ENCODE data around the gene KIFBP. TPM values are rescaled to one million over a fixed set of nuclear protein-coding genes. Genes with fewer than 3 reads are reported as not detected.

The KIFBP gene
- total RNA-seq, 1 donor, result 74.7 TPM

DNA sequence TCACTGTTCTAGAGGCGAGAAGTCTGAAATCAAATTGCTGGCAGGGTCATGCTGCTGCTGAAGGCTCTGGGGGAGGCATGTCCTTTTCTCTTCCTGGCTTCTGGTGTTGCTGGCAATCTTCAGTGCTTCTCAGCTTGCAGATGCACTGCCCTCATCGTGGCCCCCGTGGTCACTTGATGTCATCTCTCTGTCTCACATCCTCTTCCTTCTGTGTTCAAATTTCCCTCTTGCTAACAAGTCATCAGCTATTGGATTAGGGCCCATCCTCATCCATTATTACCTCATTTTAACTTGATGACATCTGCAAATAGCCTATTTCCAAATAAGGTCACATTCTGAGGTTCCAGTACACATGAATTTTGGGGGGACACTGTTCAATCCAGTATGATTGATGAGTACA lies 62.7 kb downstream of the KIFBP start:
- TF ChIP-seq, protein P1, sequence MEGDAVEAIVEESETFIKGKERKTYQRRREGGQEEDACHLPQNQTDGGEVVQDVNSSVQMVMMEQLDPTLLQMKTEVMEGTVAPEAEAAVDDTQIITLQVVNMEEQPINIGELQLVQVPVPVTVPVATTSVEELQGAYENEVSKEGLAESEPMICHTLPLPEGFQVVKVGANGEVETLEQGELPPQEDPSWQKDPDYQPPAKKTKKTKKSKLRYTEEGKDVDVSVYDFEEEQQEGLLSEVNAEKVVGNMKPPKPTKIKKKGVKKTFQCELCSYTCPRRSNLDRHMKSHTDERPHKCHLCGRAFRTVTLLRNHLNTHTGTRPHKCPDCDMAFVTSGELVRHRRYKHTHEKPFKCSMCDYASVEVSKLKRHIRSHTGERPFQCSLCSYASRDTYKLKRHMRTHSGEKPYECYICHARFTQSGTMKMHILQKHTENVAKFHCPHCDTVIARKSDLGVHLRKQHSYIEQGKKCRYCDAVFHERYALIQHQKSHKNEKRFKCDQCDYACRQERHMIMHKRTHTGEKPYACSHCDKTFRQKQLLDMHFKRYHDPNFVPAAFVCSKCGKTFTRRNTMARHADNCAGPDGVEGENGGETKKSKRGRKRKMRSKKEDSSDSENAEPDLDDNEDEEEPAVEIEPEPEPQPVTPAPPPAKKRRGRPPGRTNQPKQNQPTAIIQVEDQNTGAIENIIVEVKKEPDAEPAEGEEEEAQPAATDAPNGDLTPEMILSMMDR (IDR thresholded peaks at IDR 0.05; ENCODE audit: insufficient read depth, low read depth, low read length), result no peak
- no peak for DNase-seq (ENCODE audit: low read depth)
- no peak overlapping the region for H3K4me3 ChIP-seq (ENCODE audit: low read depth, low read length)

DNA sequence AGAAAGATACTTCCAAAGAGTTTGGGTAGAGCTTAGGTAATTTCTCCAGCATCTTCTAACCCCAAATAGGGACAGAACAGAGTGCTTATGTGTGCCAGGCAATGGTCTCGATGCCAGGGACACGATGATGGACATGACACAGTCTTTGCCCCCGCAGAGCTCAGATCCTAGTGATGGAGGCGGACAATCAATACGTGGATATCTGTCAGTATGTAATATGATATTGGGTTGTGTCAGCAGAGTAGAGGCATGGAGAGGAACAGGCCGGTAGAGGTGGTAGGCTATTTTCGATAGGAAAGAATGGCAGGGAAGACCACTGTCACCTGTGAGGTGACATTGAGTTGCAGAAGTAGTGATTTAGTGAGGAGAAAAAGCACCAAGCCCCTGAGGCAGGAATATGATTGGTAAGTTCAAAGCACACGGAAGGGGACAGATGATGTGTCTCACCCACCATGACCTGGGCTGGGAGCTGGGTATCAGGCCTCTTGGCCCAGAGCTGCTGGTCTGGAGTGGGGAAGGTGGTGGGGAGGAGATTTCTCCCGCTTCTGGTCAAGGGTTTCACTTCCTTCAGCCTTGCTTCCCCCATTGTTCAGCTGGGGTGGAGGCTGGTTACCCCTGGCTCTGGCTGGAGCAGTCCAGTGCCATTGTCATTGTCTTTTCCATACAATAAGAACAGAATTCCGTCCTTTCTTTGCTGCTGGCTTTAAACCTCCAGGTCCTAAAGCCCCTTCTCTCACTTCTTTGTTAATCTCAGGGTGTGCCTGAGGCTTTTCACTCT lies 63.3 kb downstream of the KIFBP start:
- TF ChIP-seq, protein P1 (IDR thresholded peaks at IDR 0.05; ENCODE audit: insufficient read depth, low read depth, low read length), result no peak
- DNase-seq (ENCODE audit: low read depth), result no peak
- H3K4me3 ChIP-seq (ENCODE audit: low read depth, low read length), result no peak overlapping the region

DNA sequence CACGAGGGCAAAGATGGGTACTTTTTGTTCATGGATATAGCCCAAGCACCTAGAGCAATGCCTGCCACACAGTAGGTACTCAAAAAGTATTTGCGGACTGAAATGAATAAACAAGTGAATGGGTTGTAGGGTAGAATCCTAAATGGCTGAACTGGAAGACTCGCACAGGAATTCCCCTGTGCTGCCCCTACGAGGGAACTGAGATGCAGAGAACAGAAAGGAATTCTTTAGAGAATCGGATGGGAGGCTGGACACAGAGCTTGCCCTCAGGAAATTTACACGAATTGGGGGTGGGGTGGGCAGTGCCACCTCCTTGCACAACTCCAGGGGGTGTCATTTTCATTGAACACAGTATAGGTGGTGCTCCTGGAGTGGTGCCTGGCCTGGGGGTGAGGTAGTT lies 64.1 kb downstream of the KIFBP start:
- no peak overlapping the region for H3K4me3 ChIP-seq (ENCODE audit: low read depth, low read length)
- TF ChIP-seq, protein P1 (IDR thresholded peaks at IDR 0.05; ENCODE audit: insufficient read depth, low read depth, low read length), result no peak
- DNase-seq (ENCODE audit: low read depth), result no peak

DNA sequence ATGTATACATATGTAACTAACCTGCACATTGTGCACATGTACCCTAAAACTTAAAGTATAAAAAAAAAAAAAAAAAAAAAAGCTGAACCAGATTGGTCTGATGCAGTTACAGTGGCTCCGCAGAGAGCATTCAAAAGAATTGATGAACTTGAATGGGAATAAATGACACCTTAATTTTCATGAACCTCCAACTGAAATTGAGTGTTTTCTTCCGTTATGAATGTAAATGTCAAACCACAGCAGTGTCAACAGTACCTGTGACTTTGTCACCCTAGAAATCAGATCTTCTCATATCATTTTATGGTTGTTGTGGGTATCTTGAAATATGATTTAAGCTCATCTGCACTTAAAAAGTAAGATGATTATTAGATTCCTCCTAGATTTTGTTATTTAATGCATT lies 66.6 kb downstream of the KIFBP start:
- no peak for DNase-seq (ENCODE audit: low read depth)
- H3K4me3 ChIP-seq (ENCODE audit: low read depth, low read length), result no peak overlapping the region
- TF ChIP-seq, protein P1 (IDR thresholded peaks at IDR 0.05; ENCODE audit: insufficient read depth, low read depth, low read length), result no peak

DNA sequence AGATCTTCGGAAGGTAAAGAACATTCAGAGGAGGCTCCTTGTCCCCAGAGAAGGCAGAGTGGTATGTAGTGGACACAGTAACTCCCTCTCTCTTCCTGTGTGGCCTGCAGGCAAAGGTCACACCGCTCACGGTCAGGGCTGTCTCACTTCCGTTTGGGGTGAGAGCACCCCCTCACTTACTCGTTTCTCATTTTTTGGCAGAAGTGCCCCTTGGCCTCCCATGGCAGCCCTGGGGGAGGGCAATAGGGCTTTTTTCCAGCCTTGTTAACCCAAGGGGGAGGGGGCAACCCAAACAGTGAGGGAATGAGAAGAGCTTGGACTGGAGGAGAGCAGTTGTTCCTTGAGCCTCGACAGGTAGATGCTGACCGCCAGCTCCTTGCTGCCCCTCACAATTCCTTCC lies 67.5 kb downstream of the KIFBP start:
- TF ChIP-seq, protein P1 (IDR thresholded peaks at IDR 0.05; ENCODE audit: insufficient read depth, low read depth, low read length), result no peak
- DNase-seq (ENCODE audit: low read depth), result no peak
- no peak overlapping the region for H3K4me3 ChIP-seq (ENCODE audit: low read depth, low read length)

DNA sequence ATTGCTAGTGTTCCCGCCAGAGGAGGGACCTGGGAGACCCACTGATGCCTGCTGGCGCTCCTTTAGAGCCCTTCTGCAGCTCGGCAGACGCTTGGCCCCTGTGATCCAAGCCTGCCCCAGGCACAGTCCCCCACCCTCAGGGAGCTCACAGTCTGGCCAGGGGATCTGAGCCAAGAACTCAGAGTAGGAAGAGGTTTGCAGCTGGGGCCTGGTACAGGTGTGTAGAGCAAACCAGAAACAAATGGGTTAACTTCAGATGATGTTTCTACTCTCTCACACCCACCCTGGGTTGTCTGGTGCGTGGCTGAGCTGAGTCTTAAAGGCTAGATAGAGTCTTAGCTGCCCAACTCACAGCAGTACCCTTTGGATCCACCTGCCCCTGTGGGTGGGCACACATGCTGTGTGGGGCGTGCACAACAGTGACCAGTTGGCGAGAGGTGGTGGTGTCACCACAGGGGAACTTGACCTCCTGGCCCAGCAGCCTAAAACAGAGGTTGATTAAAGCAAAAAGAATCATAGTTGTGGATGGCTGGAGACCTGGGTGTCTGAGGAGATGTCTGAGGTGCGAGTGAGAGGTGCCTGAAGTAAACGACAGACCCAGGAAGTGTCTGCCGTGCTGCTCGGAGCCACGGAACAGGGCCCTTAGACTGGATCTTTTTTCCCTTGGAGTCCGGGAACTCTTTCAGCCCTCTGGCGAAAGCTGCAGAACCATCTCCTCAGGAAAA lies 68.1 kb downstream of the KIFBP start:
- TF ChIP-seq, protein P1 (IDR thresholded peaks at IDR 0.05; ENCODE audit: insufficient read depth, low read depth, low read length), result no peak
- H3K4me3 ChIP-seq (ENCODE audit: low read depth, low read length), result no peak overlapping the region
- DNase-seq (ENCODE audit: low read depth), result no peak

All from fibroblast of villous mesenchyme (primary cell).